Upper lobe of left lung (tissue), 6 donors: ENCODE measurements around the gene TMEM201. TPM values are rescaled to one million over a fixed set of nuclear protein-coding genes. Genes with fewer than 3 reads are reported as not detected.
A peak's percentile ranks its signal among the peaks of the same experiment; 100 is the strongest.

ENCODE experiments used
- ATAC-seq, 2 donors: fragments of 200-7000 bp; cut with Tn5 transposase; one replicate each; pipeline ENCODE4 v1.9.1; 2022; ENCODE audit warnings: mild to moderate bottlenecking in 2 of 2, moderate library complexity in 2 of 2; ENCODE audit not compliant: low FRiP score in 2 of 2
- DNase-seq, 2 donors: peaks; one replicate each; pipeline ENCODE4 v3.0.0-alpha.2; 2019 to 2020
- H3K27ac ChIP-seq, 4 donors: fragments of 200-600 bp; sonication (generic); one replicate each; pipeline ENCODE4 v1.5.1; 2016 to 2019
- H3K27me3 ChIP-seq, 4 donors: fragments of 200-600 bp; sonication (generic); one replicate each; pipeline ENCODE4 v1.5.1; 2017 to 2019
- H3K36me3 ChIP-seq, 4 donors: fragments of 200-600 bp; sonication (generic); one replicate each; pipeline ENCODE4 v1.5.1; 2016 to 2019
- H3K4me1 ChIP-seq, 4 donors: fragments of 200-600 bp; sonication (generic); one replicate each; pipeline ENCODE4 v1.5.1; 2018 to 2019
- H3K4me3 ChIP-seq, 4 donors: fragments of 200-600 bp; sonication (generic); one replicate each; pipeline ENCODE4 v1.5.1; 2017 to 2019; ENCODE audit warnings: mild to moderate bottlenecking in 2 of 4, moderate library complexity in 1 of 4
- H3K9me3 ChIP-seq, 4 donors: fragments of 200-600 bp; sonication (generic); one replicate each; pipeline ENCODE4 v1.5.1; 2018 to 2019
- EP300 ChIP-seq, 4 donors: sonication (generic); formaldehyde crosslinking; IDR thresholded peaks; one replicate each; pipeline ENCODE4 v1.5.1; 2017; ENCODE audit warnings: antibody characterized with exemption in 4 of 4, control low read depth in 2 of 4
- POLR2A ChIP-seq, 4 donors: fragments of 450-650 bp; IDR thresholded peaks; one replicate each; pipeline ENCODE4 v1.5.1; 2016 to 2017; ENCODE audit warnings: antibody characterized with exemption in 4 of 4, mild to moderate bottlenecking in 2 of 4
- POLR2AphosphoS5 ChIP-seq, 2 donors: sonication (generic); formaldehyde crosslinking; IDR thresholded peaks; one replicate each; pipeline ENCODE4 v1.5.1; 2017; ENCODE audit warnings: antibody characterized with exemption in 2 of 2
- WGBS, 2 donors: methylation state at CpG; one replicate each; pipeline ENCODE4 v1.1.5; 2017 to 2018; 5-methylcytosine and 5-hydroxymethylcytosine counted together
- total RNA-seq, 6 donors: library from RNA; depleted of rRNA in 4 of 6; stranded (reverse); fragments of >200 nt in 4 of 6; gene quantifications; one replicate each; pipeline versions ENCODE4 v1.1.0 to v1.2.1, GENCODE V29; 2016 to 2021
- TF ChIP-seq, protein P1 (sequence below), 6 experiments: fragments of 450-650 bp in 4 of 6; fragments of 200-600 bp in 2 of 6; sonication (generic) in 2 of 6; IDR thresholded peaks; one replicate each; pipeline ENCODE4 v1.5.1; 2016 to 2019; ENCODE audit warnings: antibody characterized with exemption in 6 of 6
- donor health status: DM: no; HTN: no; CAD: no; lungs with moderate emphysema.
- donor health status: DM: no; HTN: yes; CAD: no; lungs with severe emphysema.

Gene TMEM201
- total RNA-seq, 6 donors from 2014 or later: 6.2 to 12.0 (median 8.1) TPM

DNA sequence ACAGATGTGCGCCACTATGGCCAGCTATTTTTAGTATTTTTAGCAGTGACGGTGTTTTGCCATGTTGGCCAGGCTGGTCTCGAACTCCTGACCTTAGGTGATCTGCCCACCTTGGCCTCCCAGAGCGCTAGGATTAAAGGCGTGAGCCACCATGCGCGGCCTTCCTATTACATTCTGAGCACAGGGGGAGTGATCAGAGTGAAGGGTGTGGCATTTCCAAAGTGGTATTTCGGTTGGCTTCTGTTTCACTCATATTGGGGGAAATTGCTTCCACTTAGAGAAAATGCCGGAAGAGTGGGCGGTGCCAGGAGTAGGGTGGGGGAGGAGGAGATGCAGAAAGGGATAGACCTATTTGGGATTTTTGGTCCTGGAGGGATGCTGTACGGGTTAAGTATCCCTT lies 67.1 kb downstream of the TMEM201 start:
- H3K27ac ChIP-seq: no peak overlapping the region
- 74 to 90% methylated on average over 11 of the region's 11 CpGs for WGBS, 2 donors
- no peak for DNase-seq
- no peaks in the 10 kb centered on the region for H3K36me3 ChIP-seq
- H3K27me3 ChIP-seq: peaks cover 0 to 10% (median 8%) of the 10 kb centered on the region in 4 donors
- TF ChIP-seq POLR2A (IDR thresholded peaks at IDR 0.05) (no peak), EP300 (IDR thresholded peaks at IDR 0.05) (no peak), POLR2AphosphoS5 (IDR thresholded peaks at IDR 0.05) (no peak)
- TF ChIP-seq, protein P1, sequence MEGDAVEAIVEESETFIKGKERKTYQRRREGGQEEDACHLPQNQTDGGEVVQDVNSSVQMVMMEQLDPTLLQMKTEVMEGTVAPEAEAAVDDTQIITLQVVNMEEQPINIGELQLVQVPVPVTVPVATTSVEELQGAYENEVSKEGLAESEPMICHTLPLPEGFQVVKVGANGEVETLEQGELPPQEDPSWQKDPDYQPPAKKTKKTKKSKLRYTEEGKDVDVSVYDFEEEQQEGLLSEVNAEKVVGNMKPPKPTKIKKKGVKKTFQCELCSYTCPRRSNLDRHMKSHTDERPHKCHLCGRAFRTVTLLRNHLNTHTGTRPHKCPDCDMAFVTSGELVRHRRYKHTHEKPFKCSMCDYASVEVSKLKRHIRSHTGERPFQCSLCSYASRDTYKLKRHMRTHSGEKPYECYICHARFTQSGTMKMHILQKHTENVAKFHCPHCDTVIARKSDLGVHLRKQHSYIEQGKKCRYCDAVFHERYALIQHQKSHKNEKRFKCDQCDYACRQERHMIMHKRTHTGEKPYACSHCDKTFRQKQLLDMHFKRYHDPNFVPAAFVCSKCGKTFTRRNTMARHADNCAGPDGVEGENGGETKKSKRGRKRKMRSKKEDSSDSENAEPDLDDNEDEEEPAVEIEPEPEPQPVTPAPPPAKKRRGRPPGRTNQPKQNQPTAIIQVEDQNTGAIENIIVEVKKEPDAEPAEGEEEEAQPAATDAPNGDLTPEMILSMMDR (IDR thresholded peaks at IDR 0.05): no peak
- no peaks in the 10 kb centered on the region for H3K9me3 ChIP-seq
- H3K4me1 ChIP-seq: peaks cover 14 to 47% (median 26%) of the 10 kb centered on the region in 4 donors
- no peak for ATAC-seq
- no peak overlapping the region for H3K4me3 ChIP-seq

DNA sequence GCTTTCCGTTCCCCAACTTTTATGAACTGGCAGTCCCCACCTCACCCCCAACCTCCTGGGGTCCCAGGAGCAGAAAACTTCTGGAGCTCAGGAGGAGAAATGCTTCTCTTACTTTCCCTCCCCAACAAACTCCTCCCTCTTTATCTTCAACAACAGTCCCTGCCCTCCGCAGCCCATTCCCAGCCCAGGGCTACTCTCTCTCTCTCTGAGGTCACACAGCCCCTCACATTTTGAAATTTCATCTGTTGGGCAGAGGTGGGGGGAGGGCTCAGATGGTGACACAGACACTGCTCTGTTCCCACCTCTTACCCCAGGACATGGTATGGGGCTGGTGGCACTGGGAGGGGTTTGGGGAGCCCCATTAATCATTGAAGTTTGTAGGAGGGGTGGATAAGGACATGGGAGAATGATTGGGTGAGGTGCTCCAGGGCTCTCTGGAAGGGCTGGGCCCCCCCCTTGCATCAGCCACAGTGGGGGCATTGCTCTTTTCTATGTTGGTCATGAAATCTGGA lies 68.9 kb downstream of the TMEM201 start:
- peaks cover 0 to 5% (median under 1%) of the 10 kb centered on the region in 4 donors for H3K27me3 ChIP-seq
- H3K4me3 ChIP-seq: no peak overlapping the region
- DNase-seq (no peak), ATAC-seq (no peak)
- peaks cover 1 to 29% (median 11%) of the 10 kb centered on the region in 4 donors for H3K4me1 ChIP-seq
- no peaks in the 10 kb centered on the region for H3K9me3 ChIP-seq
- WGBS, 2 donors: 54 to 84% methylated on average over 2 of the region's 2 CpGs
- H3K36me3 ChIP-seq: no peaks in the 10 kb centered on the region
- TF ChIP-seq POLR2AphosphoS5 (IDR thresholded peaks at IDR 0.05) (no peak), POLR2A (IDR thresholded peaks at IDR 0.05) (no peak), EP300 (IDR thresholded peaks at IDR 0.05) (no peak)
- TF ChIP-seq, protein P1 (IDR thresholded peaks at IDR 0.05): no peak
- no peak overlapping the region for H3K27ac ChIP-seq

DNA sequence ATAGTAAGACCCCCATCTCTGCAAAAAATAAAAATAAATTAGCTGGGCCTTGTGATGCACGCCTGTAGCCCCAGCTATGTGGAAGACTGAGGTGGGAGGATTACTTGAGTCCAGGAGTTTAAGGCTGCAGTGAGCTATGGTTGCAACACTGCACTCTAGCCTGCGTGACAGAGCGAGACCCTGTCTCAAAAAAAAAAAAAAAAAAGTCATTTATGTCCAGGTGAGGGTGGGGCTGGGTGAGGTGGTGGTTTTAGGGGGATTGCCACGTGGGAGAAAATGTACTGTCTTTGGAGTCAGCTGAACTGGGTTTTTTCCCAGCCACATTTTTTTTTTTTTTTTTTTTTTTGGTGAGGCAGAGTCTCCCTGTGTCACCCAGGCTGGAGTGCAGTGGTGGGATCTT lies 69.5 kb downstream of the TMEM201 start:
- DNase-seq (no peak), ATAC-seq (no peak)
- 65 to 70% methylated on average over 4 of the region's 4 CpGs for WGBS, 2 donors
- H3K9me3 ChIP-seq: no peaks in the 10 kb centered on the region
- TF ChIP-seq, protein P1 (IDR thresholded peaks at IDR 0.05): no peak
- no peak for TF ChIP-seq POLR2A (IDR thresholded peaks at IDR 0.05)
- no peak for TF ChIP-seq POLR2AphosphoS5 (IDR thresholded peaks at IDR 0.05)
- TF ChIP-seq EP300 (IDR thresholded peaks at IDR 0.05): no peak
- no peak overlapping the region for H3K4me3 ChIP-seq
- H3K27ac ChIP-seq: no peak overlapping the region
- no peaks in the 10 kb centered on the region for H3K27me3 ChIP-seq
- H3K4me1 ChIP-seq: peaks cover 0 to 23% (median 10%) of the 10 kb centered on the region in 4 donors
- H3K36me3 ChIP-seq: no peaks in the 10 kb centered on the region

DNA sequence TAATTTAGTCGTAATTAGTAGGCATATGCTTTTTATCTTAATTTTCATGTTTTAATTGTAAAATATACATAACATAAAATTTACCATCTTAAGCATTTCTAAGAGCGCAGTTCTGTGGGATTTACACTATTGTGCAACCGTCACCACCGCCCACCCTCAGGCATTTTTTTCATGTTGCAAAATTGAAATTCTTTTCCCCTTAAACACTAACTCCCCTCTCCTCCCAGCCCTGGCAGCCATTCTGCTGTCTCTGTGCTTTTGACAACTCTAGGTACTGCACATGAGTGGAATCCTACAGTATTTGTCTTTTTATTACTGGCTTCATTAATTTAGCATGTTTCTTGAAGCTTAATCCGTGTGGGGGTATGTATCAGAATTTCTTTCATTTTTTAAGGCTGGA lies 70.6 kb downstream of the TMEM201 start:
- no peaks in the 10 kb centered on the region for H3K27me3 ChIP-seq
- no peak overlapping the region for H3K4me3 ChIP-seq
- WGBS, 2 donors: 38 to 39% methylated on average over 5 of the region's 5 CpGs
- DNase-seq: no peak
- H3K27ac ChIP-seq: no peak overlapping the region
- no peaks in the 10 kb centered on the region for H3K9me3 ChIP-seq
- ATAC-seq: peak in 1 of 2 donors; percentile 77
- TF ChIP-seq POLR2AphosphoS5 (IDR thresholded peaks at IDR 0.05) (no peak), POLR2A (IDR thresholded peaks at IDR 0.05) (no peak), EP300 (IDR thresholded peaks at IDR 0.05) (no peak)
- H3K36me3 ChIP-seq: no peaks in the 10 kb centered on the region
- peaks cover 0 to 20% (median 10%) of the 10 kb centered on the region in 4 donors for H3K4me1 ChIP-seq

DNA sequence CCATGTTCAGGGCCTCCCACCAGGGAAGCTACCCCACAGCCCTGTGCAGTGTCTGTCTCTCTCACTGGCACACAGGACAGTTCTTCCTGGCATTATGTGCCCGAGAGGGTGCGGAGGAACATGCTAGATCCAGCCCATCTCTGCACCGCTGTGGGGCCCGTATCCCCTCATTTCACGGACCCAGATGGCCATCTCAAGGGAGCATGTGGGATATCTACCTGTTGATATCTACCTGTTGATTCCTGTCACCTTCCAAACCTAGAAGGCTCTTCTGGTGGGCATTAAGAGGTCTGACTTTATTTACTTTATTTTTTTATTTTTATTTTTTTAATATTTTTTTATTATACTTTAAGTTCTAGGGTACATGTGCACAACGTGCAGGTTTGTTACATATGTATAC lies 74.5 kb downstream of the TMEM201 start:
- TF ChIP-seq, protein P1 (IDR thresholded peaks at IDR 0.05): no peak
- TF ChIP-seq POLR2A (IDR thresholded peaks at IDR 0.05) (no peak), EP300 (IDR thresholded peaks at IDR 0.05) (no peak), POLR2AphosphoS5 (IDR thresholded peaks at IDR 0.05) (no peak)

More for the DNA sequence above, 74.5 kb downstream of the TMEM201 start:
- H3K4me3 ChIP-seq: no peak overlapping the region
- H3K36me3 ChIP-seq: no peaks in the 10 kb centered on the region
- peaks cover 0 to 13% (median 8%) of the 10 kb centered on the region in 4 donors for H3K4me1 ChIP-seq
- H3K27me3 ChIP-seq: no peaks in the 10 kb centered on the region
- no peak for DNase-seq
- peak in 1 of 2 donors; percentile 22 for ATAC-seq
- 93 to 94% methylated on average over 6 of the region's 6 CpGs for WGBS, 2 donors
- H3K27ac ChIP-seq: no peak overlapping the region
- H3K9me3 ChIP-seq: no peaks in the 10 kb centered on the region

Other genes starting within 250 kb of the TMEM201 start
- 10 to 100 TPM in 1 of 6 donors, 1 to 10 TPM in 5; 2.1 to 13.2 (median 4.6) TPM for gene SLC25A33, start 49.4 kb upstream of the TMEM201 start, total RNA-seq
- gene PIK3CD, start 62.8 kb downstream of the TMEM201 start, total RNA-seq: 10 to 100 TPM; 19.0 to 56.6 (median 24.2) TPM
- gene CLSTN1, start 235.1 kb downstream of the TMEM201 start, total RNA-seq: 10 to 100 TPM; 35.6 to 82.7 (median 59.5) TPM